Lower lobe of right lung (tissue), 2 donors: ENCODE data around the gene ALG6. TPM values are rescaled to one million over a fixed set of nuclear protein-coding genes. Genes with fewer than 3 reads are reported as not detected.

Experiments used
- ATAC-seq, 2 donors: fragments of 200-7000 bp; cut with Tn5 transposase; one replicate each; pipeline ENCODE4 v1.9.1; 2020 to 2022; ENCODE audit warnings: mild to moderate bottlenecking in 2 of 2, moderate library complexity in 2 of 2
- DNase-seq: peaks from one replicate; pipeline ENCODE4 v3.0.0-alpha.2; 2020
- H3K27ac ChIP-seq: fragments of 200-600 bp; one replicate; pipeline ENCODE4 v1.8.0; 2022
- H3K27me3 ChIP-seq: fragments of 200-600 bp; one replicate; pipeline ENCODE4 v1.8.0; 2022; ENCODE audit warnings: low read depth
- H3K36me3 ChIP-seq: fragments of 200-600 bp; one replicate; pipeline ENCODE4 v1.8.0; 2022; ENCODE audit warnings: mild to moderate bottlenecking
- H3K4me1 ChIP-seq: fragments of 200-600 bp; one replicate; pipeline ENCODE4 v1.8.0; 2022
- H3K4me3 ChIP-seq: fragments of 200-600 bp; one replicate; pipeline ENCODE4 v1.8.0; 2022; ENCODE audit warnings: mild to moderate bottlenecking
- H3K9me3 ChIP-seq: fragments of 200-600 bp; one replicate; pipeline ENCODE4 v1.8.0; 2022
- CTCF ChIP-seq: fragments of 200-600 bp; IDR thresholded peaks from one replicate; pipeline ENCODE4 v1.8.0; 2022; ENCODE audit warnings: antibody characterized with exemption, mild to moderate bottlenecking
- intact Hi-C: fragments of 100-400 bp; cut with DNase I; formaldehyde crosslinking; loops from one replicate; pipeline ENCODE4 v1.11.0; 2022
- long read RNA-seq: library from polyadenylated mRNA; unstranded; transcript quantifications from one replicate; pipeline ENCODE4 v2.0.0, GENCODE V29; 2021
- total RNA-seq: library from RNA; stranded (reverse); fragmentation: NEBNext Ultra II Directional; extraction: Animal tissue kit (Norgen Biotek cat#: 25700); gene quantifications from one replicate; pipeline ENCODE4 v1.2.1, GENCODE V29; 2021
- donor health status: DM: no; HTN: yes; CAD: no; lungs with severe emphysema.

ALG6 gene
- total RNA-seq, result 11.8 TPM
- long read RNA-seq, transcript ALG6-202 (15 exons, 3,371 nt), result major isoform, 19 of 24 reads
- long read RNA-seq, partial matches to known transcripts, result 3 of 24 reads
- long read RNA-seq, other reads (novel, unspliced or antisense), result 2 of 24 reads

- Histone ChIP-seq H3K27ac (peak within 1 kb of the TSS; percentile 83), H3K27me3 (no peaks in the 10 kb centered on the region), H3K9me3 (no peaks in the 10 kb centered on the region), H3K4me1 (peaks cover 14% of the 10 kb centered on the region), H3K4me3 (peak within 1 kb of the TSS; percentile 86), H3K36me3 (peaks cover 16% of the 10 kb centered on the region)
- DNase-seq (peak; percentile 97), ATAC-seq (peak; percentile 100)
- intact Hi-C loops, result no loop called here
- no peak for TF ChIP-seq CTCF
These were observed at the start of gene ALG6 for GRCh38 chr1:63367215-63368103. ALG6 (plus strand) TSS chr1:63367627; CDS start chr1:63370978, 3,351 bp downstream.

- intact Hi-C loops, result no loop called here
- peaks cover 79% of the 10 kb centered on the region for H3K27me3 ChIP-seq
- H3K4me3 ChIP-seq, result peak overlapping the region; percentile 56
- DNase-seq (no peak), ATAC-seq (no peak)
- H3K27ac ChIP-seq, result no peak overlapping the region
- no peaks in the 10 kb centered on the region for H3K9me3 ChIP-seq
- peaks cover 36% of the 10 kb centered on the region for H3K4me1 ChIP-seq
- H3K36me3 ChIP-seq, result no peaks in the 10 kb centered on the region
- no peak for TF ChIP-seq CTCF
These were observed 49.6 kb upstream of the ALG6 start for GRCh38 chr1:63317817-63318152.

GRCh38 chr1:63318201-63318979 lies 49.0 kb upstream of the ALG6 start:
- peaks cover 38% of the 10 kb centered on the region for H3K4me1 ChIP-seq
- no peak overlapping the region for H3K27ac ChIP-seq
- peaks cover 85% of the 10 kb centered on the region for H3K27me3 ChIP-seq
- intact Hi-C loops, result no loop called here
- no peak for TF ChIP-seq CTCF
- ATAC-seq (no peak), DNase-seq (no peak)
- no peak overlapping the region for H3K4me3 ChIP-seq
- H3K9me3 ChIP-seq, result no peaks in the 10 kb centered on the region
- no peaks in the 10 kb centered on the region for H3K36me3 ChIP-seq

- H3K9me3 ChIP-seq, result no peaks in the 10 kb centered on the region
- ATAC-seq (no peak), DNase-seq (no peak)
- peaks cover 91% of the 10 kb centered on the region for H3K27me3 ChIP-seq
- no peaks in the 10 kb centered on the region for H3K36me3 ChIP-seq
- intact Hi-C loops, result no loop called here
- no peak for TF ChIP-seq CTCF
- no peak overlapping the region for H3K4me3 ChIP-seq
- peaks cover 42% of the 10 kb centered on the region for H3K4me1 ChIP-seq
- H3K27ac ChIP-seq, result no peak overlapping the region
These were observed 48.1 kb upstream of the ALG6 start for GRCh38 chr1:63319046-63320021.
